Caco-2 (cell line): ENCODE data around the gene TLR10. TPM values are rescaled to one million over a fixed set of nuclear protein-coding genes. Genes with fewer than 3 reads are reported as not detected.

ENCODE experiments used
- BruUV-seq: library from RNA; stranded (reverse); fragments of 400-500 nt; replicated peaks from 2 replicates; lab custom pipeline; 2021; lab: Mats Ljungman, UMichigan
- CTCF ChIA-PET: fragments of 300-600 bp; sonication (Branson Sonifier 250); formaldehyde crosslinking; loops from one replicate; lab custom pipeline; 2022; ENCODE audit warnings: antibody characterized with exemption; lab: Charles Lee
- POLR2A ChIA-PET: fragments of 300-600 bp; sonication (Branson Sonifier 250); formaldehyde crosslinking; loops from one replicate; lab custom pipeline; 2022; ENCODE audit warnings: antibody characterized with exemption; lab: Charles Lee
- DNase-seq, 2 experiments: peaks; one replicate each; pipeline versions ENCODE4 v3.0.0 to v3.0.0-alpha.2; 2020 to 2022
- H3K27me3 ChIP-seq: replicated peaks from 2 replicates; pipeline ENCODE4 v1.6.0; 2011; ENCODE audit warnings: low read length; ENCODE audit not compliant: control insufficient read depth, insufficient read depth
- H3K36me3 ChIP-seq: 2 replicates; pipeline ENCODE4 v1.5.1; 2011; ENCODE audit warnings: low read length; ENCODE audit not compliant: control insufficient read depth, insufficient read depth
- H3K4me1 ChIP-seq: fragments of 250-450 bp; sonication (Bioruptor Pico); 2 replicates; pipeline ENCODE4 v1.5.1; 2020; ENCODE audit warnings: mild to moderate bottlenecking
- H3K4me3 ChIP-seq: 2 replicates; pipeline ENCODE4 v1.5.1; 2011; ENCODE audit warnings: low read depth, mild to moderate bottlenecking, control low read depth, low read length
- H3K9me3 ChIP-seq: fragments of 250-450 bp; sonication (Bioruptor Pico); 2 replicates; pipeline ENCODE4 v1.5.1; 2020; ENCODE audit warnings: mild to moderate bottlenecking, moderate library complexity
- H3K27ac Mint-ChIP-seq: one replicate; pipeline ENCODE4 v1.8.0; 2022; ENCODE audit warnings: mixed read lengths; ENCODE audit not compliant: unreplicated experiment
- H3K27me3 Mint-ChIP-seq: one replicate; pipeline ENCODE4 v1.8.0; 2022; ENCODE audit warnings: mixed read lengths; ENCODE audit not compliant: insufficient read depth, unreplicated experiment
- H3K36me3 Mint-ChIP-seq: one replicate; pipeline ENCODE4 v1.8.0; 2022; ENCODE audit warnings: mild to moderate bottlenecking, mixed read lengths; ENCODE audit not compliant: insufficient read depth, unreplicated experiment
- H3K4me1 Mint-ChIP-seq: one replicate; pipeline ENCODE4 v1.8.0; 2022; ENCODE audit warnings: low read depth, mixed read lengths; ENCODE audit not compliant: unreplicated experiment
- H3K4me3 Mint-ChIP-seq: one replicate; pipeline ENCODE4 v1.8.0; 2022; ENCODE audit warnings: mild to moderate bottlenecking, moderate library complexity, mixed read lengths; ENCODE audit not compliant: unreplicated experiment
- H3K9me3 Mint-ChIP-seq: one replicate; pipeline ENCODE4 v1.8.0; 2022; ENCODE audit warnings: mixed read lengths; ENCODE audit not compliant: unreplicated experiment
- intact Hi-C: fragments of 100-400 bp; cut with micrococcal nuclease; formaldehyde crosslinking; loops from one replicate; pipeline ENCODE4 v1.10.0; 2022; ENCODE audit not compliant: unreplicated experiment
- total RNA-seq: library from RNA; stranded (reverse); gene quantifications from 2 replicates; pipeline ENCODE4 v1.2.3, GENCODE V29; 2022
- TF ChIP-seq, protein P1 (sequence below), 2 experiments: fragments of 200-600 bp in 1 of 2; IDR thresholded peaks; 1 replicate in 1 of 2; 2 replicates in 1 of 2; pipeline versions ENCODE4 v1.5.1 to v1.8.0; 2011 to 2022; ENCODE audit warnings: antibody characterized with exemption in 1 of 2, control low read depth in 1 of 2, inconsistent platforms in 1 of 2, low read depth in 1 of 2, low read length in 1 of 2, mild to moderate bottlenecking in 1 of 2, moderate library complexity in 1 of 2; ENCODE audit not compliant: insufficient read depth in 1 of 2, severe bottlenecking in 1 of 2, unreplicated experiment in 1 of 2

Gene TLR10
- total RNA-seq, 1 experiment from 2014 or later, result not detected

DNA sequence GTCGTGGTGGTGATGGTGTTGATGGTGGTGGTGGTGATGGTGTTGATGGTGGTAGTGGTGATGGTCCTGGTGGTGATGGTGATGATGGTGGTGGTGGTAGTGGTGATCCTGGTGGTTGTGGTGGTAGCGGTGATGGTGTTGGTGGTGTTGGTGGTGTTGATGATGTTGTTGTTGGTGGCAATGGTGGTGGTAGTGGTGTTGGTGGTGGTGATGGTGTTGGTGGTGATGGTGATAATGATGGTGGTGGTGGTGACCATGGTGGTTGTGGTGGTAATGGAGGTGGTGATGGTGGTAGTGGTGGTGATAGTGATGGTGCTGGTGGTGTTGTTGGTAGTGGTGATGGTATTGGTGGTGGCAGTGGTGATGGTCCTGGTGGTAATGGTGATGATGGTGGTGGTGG is 49.1 kb downstream of the TLR10 start:
- H3K4me1 Mint-ChIP-seq, result no peaks in the 10 kb centered on the region
- no peaks in the 10 kb centered on the region for H3K36me3 ChIP-seq
- no peaks in the 10 kb centered on the region for H3K27me3 ChIP-seq
- no peaks in the 10 kb centered on the region for H3K36me3 Mint-ChIP-seq
- ChIA-PET POLR2A (no interaction called here), CTCF (interaction anchor here (2.0 kb wide), 1 partner anchor 49 kb away, joined by 5 read pairs; the partner anchor contains the start of gene TLR10)
- H3K9me3 Mint-ChIP-seq, result peaks cover 21% of the 10 kb centered on the region
- H3K4me1 ChIP-seq, result no peaks in the 10 kb centered on the region
- intact Hi-C loops, result loop anchor here (5.0 kb wide), 1 partner anchor 666 kb away; no protein-coding TSS in a partner anchor
- no peak overlapping the region for H3K4me3 Mint-ChIP-seq
- H3K4me3 ChIP-seq, result no peak overlapping the region
- no peak overlapping the region for H3K27ac Mint-ChIP-seq
- BruUV-seq, result no TSS peak
- no peaks in the 10 kb centered on the region for H3K27me3 Mint-ChIP-seq
- H3K9me3 ChIP-seq, result no peaks in the 10 kb centered on the region
- TF ChIP-seq, protein P1, sequence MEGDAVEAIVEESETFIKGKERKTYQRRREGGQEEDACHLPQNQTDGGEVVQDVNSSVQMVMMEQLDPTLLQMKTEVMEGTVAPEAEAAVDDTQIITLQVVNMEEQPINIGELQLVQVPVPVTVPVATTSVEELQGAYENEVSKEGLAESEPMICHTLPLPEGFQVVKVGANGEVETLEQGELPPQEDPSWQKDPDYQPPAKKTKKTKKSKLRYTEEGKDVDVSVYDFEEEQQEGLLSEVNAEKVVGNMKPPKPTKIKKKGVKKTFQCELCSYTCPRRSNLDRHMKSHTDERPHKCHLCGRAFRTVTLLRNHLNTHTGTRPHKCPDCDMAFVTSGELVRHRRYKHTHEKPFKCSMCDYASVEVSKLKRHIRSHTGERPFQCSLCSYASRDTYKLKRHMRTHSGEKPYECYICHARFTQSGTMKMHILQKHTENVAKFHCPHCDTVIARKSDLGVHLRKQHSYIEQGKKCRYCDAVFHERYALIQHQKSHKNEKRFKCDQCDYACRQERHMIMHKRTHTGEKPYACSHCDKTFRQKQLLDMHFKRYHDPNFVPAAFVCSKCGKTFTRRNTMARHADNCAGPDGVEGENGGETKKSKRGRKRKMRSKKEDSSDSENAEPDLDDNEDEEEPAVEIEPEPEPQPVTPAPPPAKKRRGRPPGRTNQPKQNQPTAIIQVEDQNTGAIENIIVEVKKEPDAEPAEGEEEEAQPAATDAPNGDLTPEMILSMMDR (IDR thresholded peaks at IDR 0.05; ENCODE audit: insufficient read depth in 1 of 2, low read depth in 1 of 2, low read length in 1 of 2, severe bottlenecking in 1 of 2, unreplicated experiment in 1 of 2), result no peak
- no peak for DNase-seq

- no peak overlapping the region for H3K4me3 Mint-ChIP-seq
- Histone ChIP-seq H3K4me3 (no peak overlapping the region), H3K36me3 (no peaks in the 10 kb centered on the region), H3K27me3 (no peaks in the 10 kb centered on the region), H3K4me1 (no peaks in the 10 kb centered on the region), H3K9me3 (no peaks in the 10 kb centered on the region)
- peaks cover 21% of the 10 kb centered on the region for H3K9me3 Mint-ChIP-seq
- intact Hi-C loops, result loop anchor here (1.0 to 5.0 kb wide), 3 partner anchors 56 to 664 kb away; no protein-coding TSS in a partner anchor
- POLR2A ChIA-PET, result no interaction called here
- no peaks in the 10 kb centered on the region for H3K4me1 Mint-ChIP-seq
- no peaks in the 10 kb centered on the region for H3K36me3 Mint-ChIP-seq
- CTCF ChIA-PET, result interaction anchor here (1.0 to 1.7 kb wide), 2 partner anchors 551 to 662 kb away, joined by 4 read pairs; no protein-coding TSS in a partner anchor
- no peak overlapping the region for H3K27ac Mint-ChIP-seq
- TF ChIP-seq, protein P1 (IDR thresholded peaks at IDR 0.05; ENCODE audit: insufficient read depth in 1 of 2, low read depth in 1 of 2, low read length in 1 of 2, severe bottlenecking in 1 of 2, unreplicated experiment in 1 of 2), result peak; percentile 75 to 88
- DNase-seq, result peak; percentile 67 to 80
- BruUV-seq, result no TSS peak
- H3K27me3 Mint-ChIP-seq, result no peaks in the 10 kb centered on the region
Observed at GRCh38 chr4:38730830-38731646, 51.8 kb downstream of the TLR10 start.

DNA sequence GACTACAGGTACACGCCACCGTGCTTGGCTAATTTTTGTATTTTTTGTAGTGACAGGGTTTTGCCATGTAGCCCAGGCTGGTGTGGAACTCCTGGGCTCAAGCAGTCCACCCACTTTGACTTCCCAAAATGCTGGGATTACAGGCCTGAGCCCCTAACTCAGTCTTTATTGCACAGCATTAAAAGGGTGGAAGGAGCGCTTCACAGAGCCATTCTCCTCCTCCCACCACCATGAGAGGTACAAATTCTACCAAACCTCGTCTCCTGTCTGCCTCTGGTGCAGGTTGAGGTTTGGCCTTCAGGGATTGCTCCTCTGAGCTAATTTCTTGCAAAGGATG is 52.3 kb downstream of the TLR10 start:
- Histone ChIP-seq H3K36me3 (no peaks in the 10 kb centered on the region), H3K9me3 (no peaks in the 10 kb centered on the region), H3K4me3 (no peak overlapping the region), H3K4me1 (0 out of 2 replicates have a peak, but pooled peaks cover 1% of the 10 kb centered on the region), H3K27me3 (no peaks in the 10 kb centered on the region)
- TF ChIP-seq, protein P1 (IDR thresholded peaks at IDR 0.05; ENCODE audit: insufficient read depth in 1 of 2, low read depth in 1 of 2, low read length in 1 of 2, severe bottlenecking in 1 of 2, unreplicated experiment in 1 of 2), result no peak
- no TSS peak for BruUV-seq
- Mint-ChIP-seq H3K4me1 (no peaks in the 10 kb centered on the region), H3K4me3 (no peak overlapping the region), H3K27ac (no peak overlapping the region), H3K27me3 (no peaks in the 10 kb centered on the region), H3K9me3 (peaks cover 21% of the 10 kb centered on the region), H3K36me3 (no peaks in the 10 kb centered on the region)
- DNase-seq, result no peak
- intact Hi-C loops, result loop anchor here (2.0 to 5.0 kb wide), 2 partner anchors 56 to 663 kb away; no protein-coding TSS in a partner anchor
- CTCF ChIA-PET, result interaction anchor here (1.0 to 1.7 kb wide), 2 partner anchors 550 to 661 kb away, joined by 4 read pairs; no protein-coding TSS in a partner anchor
- POLR2A ChIA-PET, result no interaction called here
